Stimulated activated CD8-positive, alpha-beta memory T cell treated with anti-CD3 and anti-CD28 coated beads, Interleukin-15, amount 100 ng/mL, for 4 hours (primary cell): ENCODE measurements around the gene FHIT.

Experiments
- DNase-seq, 2 donors: peaks; one replicate each; pipeline ENCODE4 v3.0.0-alpha.2; 2020; ENCODE audit warnings: low read depth in 2 of 2

FHIT gene

GRCh38 chr3:59730591-59730990 lies 1520.7 kb downstream of the FHIT start:
- no peak for DNase-seq

- DNase-seq: no peak
Observed at GRCh38 chr3:59728587-59728908, 1522.7 kb downstream of the FHIT start.

DNA sequence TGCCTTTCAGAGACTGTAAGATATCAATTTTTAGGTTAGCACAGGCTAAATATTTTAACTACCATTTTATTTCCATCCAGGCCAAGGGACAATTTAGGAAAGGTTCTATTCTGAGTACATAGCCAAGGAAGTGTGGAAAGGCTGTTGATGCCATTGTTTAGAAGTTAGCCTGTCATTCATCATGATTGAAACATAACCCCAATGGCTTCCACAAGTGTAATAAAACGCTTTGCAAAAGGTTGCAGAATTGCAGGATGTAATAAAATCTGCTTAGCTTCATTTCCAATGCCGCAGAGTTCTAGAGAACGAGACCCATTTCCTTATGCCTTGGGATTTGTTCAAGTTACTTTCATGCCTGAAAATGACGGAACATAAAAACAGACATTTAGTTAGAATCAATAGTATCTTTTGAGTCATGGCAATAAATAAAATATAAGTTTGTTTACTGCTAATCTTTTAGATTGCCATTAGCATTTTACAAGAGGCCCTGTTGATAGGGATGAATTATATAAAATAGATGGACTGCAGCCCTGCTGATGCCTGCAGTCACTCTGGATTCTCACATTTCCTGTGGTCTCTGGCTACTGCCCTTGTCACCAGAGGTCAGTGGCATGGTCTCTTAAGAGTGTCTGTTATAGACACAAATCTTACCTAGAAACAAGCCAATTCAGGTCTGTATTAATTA lies 1523.2 kb downstream of the FHIT start:
- no peak for DNase-seq

DNA sequence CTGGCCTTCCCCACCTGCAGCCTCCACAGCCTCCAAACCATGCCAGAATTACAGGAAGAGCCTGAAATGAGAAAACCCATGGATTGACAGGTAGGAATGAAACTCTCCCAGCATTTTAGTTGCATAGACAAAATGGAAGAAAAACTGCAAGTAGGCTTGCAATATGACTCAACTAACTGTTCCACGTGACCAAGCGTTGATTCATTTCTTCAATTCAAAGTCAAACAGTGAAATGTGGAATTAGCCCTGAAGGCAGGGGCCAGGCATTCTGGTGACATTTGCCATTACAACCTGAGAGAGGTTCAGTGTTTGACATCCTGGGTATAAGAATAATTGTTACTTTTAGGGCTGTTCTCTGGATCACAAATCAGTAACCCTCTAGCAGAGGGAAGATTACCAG lies 1525.0 kb downstream of the FHIT start:
- DNase-seq: no peak

DNA sequence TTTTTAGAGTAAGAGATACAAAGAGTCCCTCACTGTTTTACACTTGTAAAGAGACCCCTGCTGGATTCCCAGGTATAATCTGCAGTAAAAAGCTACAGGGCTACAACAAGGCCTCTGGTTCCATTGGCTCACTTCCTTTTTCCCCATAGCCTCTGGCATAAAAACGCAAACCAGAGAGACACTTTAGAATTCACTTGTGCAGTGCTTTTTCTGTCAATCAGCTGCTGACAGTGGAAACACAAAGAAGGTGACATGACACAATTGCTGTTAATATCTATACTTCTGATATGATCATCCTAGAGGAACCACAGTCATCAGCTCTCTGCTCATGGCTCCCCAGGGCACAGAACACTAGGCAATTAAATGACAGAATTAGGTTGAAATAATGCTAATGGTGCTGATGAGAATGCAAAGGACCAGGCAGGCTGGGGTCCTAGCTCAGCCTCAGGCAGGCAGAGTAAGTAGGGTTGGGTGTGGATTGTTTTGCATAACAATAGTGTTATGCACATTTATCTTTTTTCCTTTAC lies 1533.5 kb downstream of the FHIT start:
- no peak for DNase-seq

DNA sequence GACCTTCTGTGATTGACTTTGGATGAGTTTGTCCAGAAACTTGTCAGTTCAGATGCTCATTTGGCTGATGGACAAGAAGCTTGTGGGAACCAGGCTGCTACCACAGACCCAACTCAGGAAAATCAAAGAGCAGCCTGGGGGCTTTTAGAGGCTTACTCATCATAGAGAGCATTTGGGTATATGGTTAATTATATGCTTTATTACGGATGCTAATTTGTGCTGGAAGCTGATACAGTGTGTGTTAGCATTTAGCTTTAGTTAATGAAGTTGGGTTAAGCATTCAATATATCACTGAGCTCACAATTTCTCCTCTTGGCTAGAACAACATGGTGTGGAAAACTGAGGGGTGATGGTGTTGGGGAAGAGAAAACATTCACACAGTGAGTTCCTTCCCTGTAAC lies 1537.2 kb downstream of the FHIT start:
- no peak for DNase-seq

DNA sequence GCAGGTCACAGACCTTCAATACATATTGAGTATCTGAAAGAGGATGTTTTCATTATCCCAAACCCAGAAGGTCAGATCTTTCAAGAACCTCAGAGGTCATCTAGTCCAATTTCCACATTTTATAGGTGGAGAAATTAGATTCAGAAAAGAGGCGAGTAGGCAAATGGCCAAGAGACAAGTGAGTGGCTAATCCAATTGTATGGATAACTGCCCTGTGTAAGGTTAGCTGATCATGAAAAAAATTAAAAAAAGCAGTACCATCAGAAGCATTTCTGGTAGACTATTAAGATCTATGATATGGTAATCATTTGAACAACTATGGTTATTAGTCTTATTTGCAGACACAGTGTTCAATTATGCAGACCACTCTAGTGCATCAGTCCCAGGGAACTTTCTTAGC lies 1540.7 kb downstream of the FHIT start:
- no peak for DNase-seq

- no peak for DNase-seq
Observed at GRCh38 chr3:59709702-59710553, 1541.3 kb downstream of the FHIT start.

- no peak for DNase-seq
Observed at GRCh38 chr3:59708202-59708601, 1543.0 kb downstream of the FHIT start.

- no peak for DNase-seq
Observed at GRCh38 chr3:59704292-59704691, 1547.0 kb downstream of the FHIT start.

GRCh38 chr3:59699648-59700320 lies 1551.5 kb downstream of the FHIT start:
- no peak for DNase-seq
